Kasumi-1 (cell line): ENCODE data around the gene DENND4C.
"Not testable (repeated sequence)": the region's sequence is repeated elsewhere in the genome, so short reads cannot be mapped to it uniquely, and the experiment has no call there.

Experiments used
- DNase-seq, 2 experiments: peaks; one replicate each; lab custom pipeline; 2025; lab: John Stamatoyannopoulos, UW

Gene DENND4C

DNA sequence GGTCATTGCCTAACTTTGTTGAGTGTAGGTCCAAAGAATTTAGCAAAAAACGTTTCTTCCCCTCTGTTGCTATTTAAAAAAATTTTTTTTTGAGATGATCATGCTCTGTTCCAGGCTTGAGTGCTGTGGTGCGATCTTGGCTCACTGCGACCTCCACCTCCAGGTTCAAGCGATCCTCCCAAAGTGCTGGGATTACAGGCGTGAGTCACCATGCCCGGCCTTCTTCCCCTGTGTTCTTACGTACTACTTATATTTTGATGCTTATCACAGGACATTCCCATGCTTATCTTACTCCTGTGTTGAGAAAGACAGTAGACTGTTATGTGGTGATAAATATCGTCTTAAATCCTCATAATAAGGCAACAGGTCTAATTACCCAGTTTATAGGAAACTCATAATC is 180.8 kb downstream of the DENND4C start:
- no peak for DNase-seq

DNA sequence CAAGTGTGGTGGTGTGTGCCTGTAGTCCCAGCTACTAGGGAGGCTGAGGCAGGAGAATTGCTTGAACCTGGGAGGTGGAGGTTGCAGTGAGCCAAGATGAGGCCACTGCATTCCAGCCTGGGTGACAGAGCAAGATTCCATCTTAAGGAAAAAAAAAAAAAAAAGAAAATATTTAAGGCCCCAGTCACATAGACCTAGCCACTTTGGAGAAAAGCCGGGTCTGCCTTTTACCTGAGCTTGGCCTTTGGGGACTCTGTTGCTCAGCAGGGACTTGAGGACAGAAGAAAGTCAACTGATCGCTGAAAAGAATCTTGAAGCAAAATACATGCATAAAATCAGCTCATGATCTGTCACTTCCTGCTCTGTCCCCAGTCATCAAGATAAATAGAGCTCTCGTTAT is 183.0 kb downstream of the DENND4C start:
- DNase-seq: not testable (repeated sequence)

GRCh38 chr9:19416143-19416542 is 185.7 kb downstream of the DENND4C start:
- DNase-seq: no peak

- DNase-seq: no peak
These were observed 190.4 kb downstream of the DENND4C start for GRCh38 chr9:19420877-19421276.
